ENCODE results near the gene TBC1D10A. TPM values are rescaled to one million over a fixed set of nuclear protein-coding genes. Genes with fewer than 3 reads are reported as not detected.

The TBC1D10A gene
- total and polyA plus RNA-seq, 7 donors, result 2.2 to 4.8 (median 3.2) TPM

DNA sequence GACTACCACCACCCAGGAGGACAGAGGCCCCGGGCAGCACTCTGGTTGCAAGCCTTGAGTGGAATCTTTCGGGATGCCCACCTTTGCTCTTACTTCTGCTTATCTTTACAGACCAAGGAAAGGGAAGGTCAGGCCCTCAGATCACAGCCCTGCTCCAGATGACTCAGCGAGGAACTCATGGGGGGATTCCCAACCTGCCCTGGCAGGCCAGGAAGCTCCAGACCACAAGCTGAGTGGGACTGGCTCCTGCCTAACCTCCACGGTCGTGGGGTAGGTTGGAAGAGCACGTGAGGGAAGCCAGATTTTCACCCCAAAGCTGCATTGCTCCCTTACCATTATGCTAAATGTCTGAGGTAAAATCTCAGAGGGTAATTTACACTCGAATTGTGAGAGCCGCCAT, 11.8 kb downstream of the TBC1D10A start:
- Histone ChIP-seq H3K4me1 (peaks cover 32% of the 10 kb centered on the region), H3K9me3 (no peaks in the 10 kb centered on the region), H3K36me3 (ENCODE audit: insufficient read depth in 1 of 2, low read depth in 1 of 2) (no peaks in the 10 kb centered on the region), H3K27me3 (ENCODE audit: insufficient read depth in 3 of 3, low read length in 2 of 3) (no peaks in the 10 kb centered on the region), H3K27ac (no peak overlapping the region), H3K4me3 (no peak overlapping the region)
- ATAC-seq (no peak), DNase-seq (no peak)
- intact Hi-C loops (cut with DNase I), result no loop called here
- TF ChIP-seq, protein P1, sequence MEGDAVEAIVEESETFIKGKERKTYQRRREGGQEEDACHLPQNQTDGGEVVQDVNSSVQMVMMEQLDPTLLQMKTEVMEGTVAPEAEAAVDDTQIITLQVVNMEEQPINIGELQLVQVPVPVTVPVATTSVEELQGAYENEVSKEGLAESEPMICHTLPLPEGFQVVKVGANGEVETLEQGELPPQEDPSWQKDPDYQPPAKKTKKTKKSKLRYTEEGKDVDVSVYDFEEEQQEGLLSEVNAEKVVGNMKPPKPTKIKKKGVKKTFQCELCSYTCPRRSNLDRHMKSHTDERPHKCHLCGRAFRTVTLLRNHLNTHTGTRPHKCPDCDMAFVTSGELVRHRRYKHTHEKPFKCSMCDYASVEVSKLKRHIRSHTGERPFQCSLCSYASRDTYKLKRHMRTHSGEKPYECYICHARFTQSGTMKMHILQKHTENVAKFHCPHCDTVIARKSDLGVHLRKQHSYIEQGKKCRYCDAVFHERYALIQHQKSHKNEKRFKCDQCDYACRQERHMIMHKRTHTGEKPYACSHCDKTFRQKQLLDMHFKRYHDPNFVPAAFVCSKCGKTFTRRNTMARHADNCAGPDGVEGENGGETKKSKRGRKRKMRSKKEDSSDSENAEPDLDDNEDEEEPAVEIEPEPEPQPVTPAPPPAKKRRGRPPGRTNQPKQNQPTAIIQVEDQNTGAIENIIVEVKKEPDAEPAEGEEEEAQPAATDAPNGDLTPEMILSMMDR (IDR thresholded peaks at IDR 0.05), result no peak
- WGBS, 3 donors, result 79 to 89% (median 83%) methylated on average over 8 of the region's 8 CpGs

DNA sequence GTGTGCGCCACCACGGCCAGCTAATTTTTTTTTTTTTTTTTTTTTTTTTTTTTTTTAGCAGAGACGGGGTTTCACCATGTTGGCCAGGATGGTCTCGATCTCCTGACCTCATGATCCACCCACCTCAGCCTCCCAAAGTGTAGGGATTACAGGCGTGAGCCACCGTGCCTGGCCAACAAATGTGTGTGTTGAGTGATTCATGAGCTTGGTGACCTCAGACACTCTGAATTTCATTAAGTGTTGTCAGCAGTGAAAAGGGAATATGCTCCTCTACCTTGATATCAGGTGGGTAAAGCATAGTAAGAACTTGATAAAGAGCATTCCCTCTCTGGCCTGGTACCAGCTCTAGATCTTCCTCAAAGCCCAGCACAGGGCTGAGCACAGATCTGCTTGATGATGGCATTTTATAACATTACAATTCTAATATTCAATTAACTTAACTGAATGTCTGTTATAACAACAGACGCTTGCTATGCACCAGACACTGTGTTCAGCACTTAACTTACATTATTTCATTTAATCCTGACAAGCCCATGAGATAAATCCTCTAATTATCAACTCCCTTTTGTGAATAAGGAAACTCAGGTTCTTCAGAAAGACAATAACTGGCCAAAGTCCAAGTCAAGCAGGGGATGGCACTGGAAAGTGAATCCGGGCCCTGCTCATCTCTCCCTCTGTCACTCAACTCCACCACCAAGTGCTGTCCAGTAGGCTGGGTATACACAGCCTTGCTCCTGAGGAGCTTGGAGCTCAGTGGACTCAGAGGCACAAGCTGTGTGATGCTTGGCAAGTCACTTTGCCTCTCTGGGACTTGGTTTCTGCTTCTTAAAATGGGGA, 13.0 kb downstream of the TBC1D10A start:
- DNase-seq, result no peak
- intact Hi-C loops (cut with DNase I), result no loop called here
- Histone ChIP-seq H3K4me3 (no peak overlapping the region), H3K27ac (no peak overlapping the region), H3K36me3 (ENCODE audit: insufficient read depth in 1 of 2, low read depth in 1 of 2) (no peaks in the 10 kb centered on the region), H3K4me1 (peaks cover 27% of the 10 kb centered on the region), H3K27me3 (ENCODE audit: insufficient read depth in 3 of 3, low read length in 2 of 3) (no peaks in the 10 kb centered on the region), H3K9me3 (no peaks in the 10 kb centered on the region)
- 71 to 86% (median 81%) methylated on average over 5 to 8 of the region's 8 CpGs for WGBS, 3 donors
- no peak for ATAC-seq
- TF ChIP-seq, protein P1 (IDR thresholded peaks at IDR 0.05), result no peak

DNA sequence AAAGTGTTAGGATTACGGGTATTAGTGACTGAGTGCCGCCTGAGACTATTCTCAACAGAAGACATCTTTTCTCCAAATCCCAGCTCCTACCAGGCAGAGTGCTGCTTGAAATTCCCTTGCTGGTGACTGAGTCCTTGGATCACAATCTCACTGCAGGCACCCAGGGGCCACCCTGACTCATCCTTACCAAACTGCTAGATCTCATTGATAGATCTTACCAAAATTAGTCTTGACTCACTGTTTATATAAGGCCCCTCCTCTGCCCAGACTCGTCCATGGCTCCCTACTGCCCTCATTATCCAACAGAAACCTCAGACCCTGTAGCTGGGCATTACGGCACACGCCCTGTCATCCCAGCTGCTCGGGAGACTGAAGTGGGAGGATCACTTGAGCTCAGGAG, 14.7 kb downstream of the TBC1D10A start:
- 82 to 91% (median 91%) methylated on average over 6 of the region's 6 CpGs for WGBS, 3 donors
- no peak overlapping the region for H3K4me3 ChIP-seq
- no peaks in the 10 kb centered on the region for H3K36me3 ChIP-seq (ENCODE audit: insufficient read depth in 1 of 2, low read depth in 1 of 2)
- intact Hi-C loops (cut with DNase I), result no loop called here
- peaks cover 27% of the 10 kb centered on the region for H3K4me1 ChIP-seq
- TF ChIP-seq, protein P1 (IDR thresholded peaks at IDR 0.05), result no peak
- ATAC-seq, result peak in 1 of 4 donors; percentile 23
- H3K9me3 ChIP-seq, result no peaks in the 10 kb centered on the region
- no peak for DNase-seq
- H3K27me3 ChIP-seq (ENCODE audit: insufficient read depth in 3 of 3, low read length in 2 of 3), result no peaks in the 10 kb centered on the region
- H3K27ac ChIP-seq, result no peak overlapping the region

DNA sequence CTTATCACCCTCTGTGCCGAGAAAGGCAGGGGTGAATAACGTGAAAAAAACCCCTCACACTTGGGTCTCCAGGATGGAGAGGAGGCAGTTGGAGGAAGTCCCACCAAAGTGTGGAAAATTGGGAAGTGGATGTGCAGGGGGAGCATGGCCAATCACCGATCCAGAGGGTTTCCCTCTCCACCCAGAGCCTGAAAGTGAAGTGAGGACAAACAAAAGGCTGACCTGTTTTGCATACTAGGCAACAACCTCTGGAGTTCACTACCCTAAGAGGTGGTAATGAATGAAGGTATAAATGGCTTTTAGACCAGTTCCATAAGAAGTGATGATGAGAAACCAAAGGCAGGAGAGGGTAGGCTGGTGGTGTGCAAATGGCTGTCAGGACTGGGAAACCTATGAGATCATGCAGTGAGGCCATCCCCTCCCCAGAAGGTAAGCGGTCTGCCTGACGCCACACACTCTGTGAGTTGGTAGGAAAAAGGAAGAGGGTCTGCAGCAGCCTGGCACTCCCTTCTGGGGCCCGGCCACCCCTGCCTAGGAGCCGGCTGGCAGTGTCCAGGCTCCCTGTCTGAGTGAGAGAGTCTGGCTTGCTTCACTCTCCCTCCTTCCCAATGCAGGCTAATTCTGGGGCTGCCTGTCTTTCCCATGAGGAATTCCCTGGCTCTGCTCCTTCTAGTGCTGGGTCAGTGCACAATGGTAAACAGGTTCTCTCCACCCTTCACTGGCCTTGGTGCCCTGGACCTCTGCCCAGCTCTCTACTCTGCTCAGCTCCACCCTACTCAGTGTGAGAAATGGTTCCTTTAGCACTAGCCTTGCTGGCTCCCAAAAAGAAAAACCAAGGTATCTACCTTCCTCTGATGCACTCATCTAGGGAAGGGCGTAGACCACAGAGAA, 15.6 kb downstream of the TBC1D10A start:
- Histone ChIP-seq H3K9me3 (no peaks in the 10 kb centered on the region), H3K27me3 (ENCODE audit: insufficient read depth in 3 of 3, low read length in 2 of 3) (no peaks in the 10 kb centered on the region), H3K36me3 (ENCODE audit: insufficient read depth in 1 of 2, low read depth in 1 of 2) (no peaks in the 10 kb centered on the region), H3K4me3 (no peak overlapping the region), H3K4me1 (peaks cover 27% of the 10 kb centered on the region), H3K27ac (no peak overlapping the region)
- intact Hi-C loops (cut with DNase I), result no loop called here
- ATAC-seq (peak; percentile 60 to 78 (median 74)), DNase-seq (peak in 1 of 2 donors; percentile 76)
- TF ChIP-seq, protein P1 (IDR thresholded peaks at IDR 0.05), result no peak
- WGBS, 3 donors, result 43 to 49% (median 45%) methylated on average over 8 of the region's 8 CpGs
